ENCODE measurements around the gene KRT86. TPM values are rescaled to one million over a fixed set of nuclear protein-coding genes. Genes with fewer than 3 reads are reported as not detected.

KRT86 gene
- total and polyA plus RNA-seq, 12 donors = 0.61 to 6.2 (median 1.3) TPM; not detected in 2

- TF ChIP-seq POLR2A (IDR thresholded peaks at IDR 0.05) (no peak), CTCF (IDR thresholded peaks at IDR 0.05) (no peak)
- WGBS, 4 donors = 55 to 80% (median 73%) methylated on average over 2 to 3 of the region's 3 CpGs
- DNase-seq = no peak
- no peak overlapping the region for H3K27ac ChIP-seq
- no peaks in the 10 kb centered on the region for H3K4me1 ChIP-seq (replicated peaks in 1 of 2)
- H3K9me3 ChIP-seq (replicated peaks in 1 of 3) = no peaks in the 10 kb centered on the region
- intact Hi-C loops (cut with DNase I) = no loop called here
- H3K4me3 ChIP-seq = no peak overlapping the region
- H3K36me3 ChIP-seq (replicated peaks in 1 of 2) = no peaks in the 10 kb centered on the region
- H3K27me3 ChIP-seq = peaks cover 7% of the 10 kb centered on the region
Observed at GRCh38 chr12:52353766-52354165, 79.3 kb downstream of the KRT86 start.

GRCh38 chr12:52354200-52354599, 79.8 kb downstream of the KRT86 start:
- Histone ChIP-seq H3K27ac (no peak overlapping the region), H3K4me1 (replicated peaks in 1 of 2) (no peaks in the 10 kb centered on the region), H3K4me3 (no peak overlapping the region), H3K9me3 (replicated peaks in 1 of 3) (no peaks in the 10 kb centered on the region), H3K36me3 (replicated peaks in 1 of 2) (no peaks in the 10 kb centered on the region), H3K27me3 (peaks cover 7% of the 10 kb centered on the region)
- TF ChIP-seq POLR2A (IDR thresholded peaks at IDR 0.05) = no peak
- no peak for TF ChIP-seq CTCF (IDR thresholded peaks at IDR 0.05)
- DNase-seq = no peak
- intact Hi-C loops (cut with DNase I) = no loop called here
- 30 to 46% (median 37%) methylated on average over 5 of the region's 5 CpGs for WGBS, 4 donors

DNA sequence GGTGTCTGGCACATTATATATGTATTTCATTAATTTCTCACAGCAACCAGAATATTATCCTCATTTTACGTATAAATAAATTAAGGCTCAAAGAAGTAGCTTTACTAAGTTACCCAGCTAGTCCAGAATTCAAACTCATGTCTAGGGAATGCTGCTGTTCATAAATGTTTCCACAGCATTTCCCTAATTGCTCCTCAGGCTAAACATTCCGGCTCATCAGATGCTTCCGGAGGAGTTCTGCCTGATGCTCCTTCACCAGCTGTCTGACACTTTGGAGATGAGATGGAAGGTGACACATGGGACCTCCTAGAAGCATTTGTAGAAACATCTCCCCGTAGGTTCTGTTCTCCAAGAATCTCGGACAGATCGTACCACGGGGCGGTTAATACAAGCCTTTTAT, 80.7 kb downstream of the KRT86 start:
- no peaks in the 10 kb centered on the region for H3K4me1 ChIP-seq (replicated peaks in 1 of 2)
- WGBS, 4 donors = 92 to 94% (median 93%) methylated on average over 8 of the region's 8 CpGs
- H3K4me3 ChIP-seq = no peak overlapping the region
- DNase-seq = no peak
- H3K27ac ChIP-seq = no peak overlapping the region
- H3K27me3 ChIP-seq = peaks cover 7% of the 10 kb centered on the region
- intact Hi-C loops (cut with DNase I) = no loop called here
- TF ChIP-seq POLR2A (IDR thresholded peaks at IDR 0.05) (no peak), CTCF (IDR thresholded peaks at IDR 0.05) (no peak)
- H3K9me3 ChIP-seq (replicated peaks in 1 of 3) = no peaks in the 10 kb centered on the region
- no peaks in the 10 kb centered on the region for H3K36me3 ChIP-seq (replicated peaks in 1 of 2)

DNA sequence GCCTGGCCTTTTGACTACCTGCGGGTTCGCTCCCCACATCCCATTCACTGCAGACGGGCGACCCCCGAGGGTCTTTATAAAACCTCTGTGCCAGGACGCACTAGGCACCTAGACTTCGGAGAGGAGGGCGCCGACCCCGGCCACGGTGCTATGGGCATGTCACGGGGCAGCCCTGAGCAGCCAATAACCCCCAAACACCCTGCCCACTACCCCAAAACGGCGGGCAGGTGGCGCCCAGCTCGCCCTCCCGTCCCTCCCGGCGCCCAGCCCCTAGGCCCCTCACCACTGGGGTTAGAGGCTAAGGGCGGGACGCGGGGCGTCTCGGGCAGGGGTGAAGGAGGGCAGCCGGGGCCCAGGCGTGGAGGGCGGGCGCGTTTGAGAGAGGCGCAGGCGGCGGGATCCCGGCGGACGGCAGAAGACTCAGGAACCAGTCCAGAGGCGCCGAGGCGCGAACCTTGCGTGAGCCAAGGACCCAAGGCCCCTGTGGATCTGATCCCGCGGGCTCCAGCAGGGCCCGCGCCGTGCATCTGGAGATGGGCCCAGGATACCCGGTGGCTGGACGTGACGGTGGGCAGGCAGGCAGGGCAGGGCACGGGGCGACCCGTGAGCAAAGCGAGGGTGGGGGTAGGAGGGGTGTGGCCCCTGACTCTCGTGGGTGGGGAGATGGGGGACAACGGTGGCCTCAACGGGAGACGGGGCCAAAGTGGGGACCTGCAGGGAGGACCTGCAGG, 81.8 kb downstream of the KRT86 start:
- TF ChIP-seq POLR2A (IDR thresholded peaks at IDR 0.05) (no peak), CTCF (IDR thresholded peaks at IDR 0.05) (no peak)
- no peak for DNase-seq
- 84 to 92% (median 86%) methylated on average over 43 to 56 of the region's 56 CpGs for WGBS, 4 donors
- H3K36me3 ChIP-seq (replicated peaks in 1 of 2) = no peaks in the 10 kb centered on the region
- peaks cover 7% of the 10 kb centered on the region for H3K27me3 ChIP-seq
- no peak overlapping the region for H3K4me3 ChIP-seq
- intact Hi-C loops (cut with DNase I) = no loop called here
- no peaks in the 10 kb centered on the region for H3K9me3 ChIP-seq (replicated peaks in 1 of 3)
- no peaks in the 10 kb centered on the region for H3K4me1 ChIP-seq (replicated peaks in 1 of 2)
- H3K27ac ChIP-seq = no peak overlapping the region
